Measurements from ENCODE around the gene HDAC4.

Gene HDAC4

GRCh38 chr2:239381709-239382134 is 19.1 kb downstream of the HDAC4 start:
- no peak for DNase-seq

DNA sequence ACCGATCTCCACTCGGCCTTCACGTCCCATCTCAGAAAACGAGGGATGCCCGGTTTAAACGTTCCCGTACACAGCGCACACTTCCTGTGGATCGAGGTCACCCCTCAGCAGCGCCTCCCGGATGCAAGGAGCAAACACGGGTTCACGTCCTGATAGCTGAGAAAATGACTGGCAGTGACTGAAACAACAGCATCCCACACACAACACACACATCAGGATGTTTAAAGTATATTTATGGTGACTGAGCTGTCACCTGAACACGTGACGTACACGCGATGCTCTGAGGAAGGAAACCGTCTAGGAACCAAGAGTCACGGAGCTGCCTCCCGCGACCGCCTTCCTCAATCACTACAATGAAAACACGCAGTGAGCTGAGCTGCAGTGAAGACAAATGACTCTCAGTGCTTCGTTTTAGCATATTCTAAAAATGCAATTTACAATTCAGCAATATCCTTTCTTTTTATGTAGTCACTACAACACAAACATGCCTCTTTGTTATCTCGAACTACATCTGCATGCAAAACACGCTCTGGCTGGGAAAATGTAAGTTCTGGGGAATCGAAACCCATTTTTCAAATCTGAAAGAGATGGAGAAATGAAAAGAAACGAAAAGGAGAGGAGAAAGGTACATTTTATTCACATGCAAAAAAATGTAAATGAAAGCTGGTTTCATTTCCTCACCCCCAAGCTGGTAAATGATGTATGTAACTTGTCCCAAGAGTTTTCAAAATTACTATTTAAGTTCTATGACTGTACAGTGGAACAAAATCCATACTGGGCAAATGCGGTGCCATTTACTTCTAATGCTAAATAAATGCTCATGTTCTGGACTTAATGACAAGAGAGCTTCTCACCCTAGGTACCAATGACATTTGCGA is 19.8 kb downstream of the HDAC4 start:
- DNase-seq = no peak

DNA sequence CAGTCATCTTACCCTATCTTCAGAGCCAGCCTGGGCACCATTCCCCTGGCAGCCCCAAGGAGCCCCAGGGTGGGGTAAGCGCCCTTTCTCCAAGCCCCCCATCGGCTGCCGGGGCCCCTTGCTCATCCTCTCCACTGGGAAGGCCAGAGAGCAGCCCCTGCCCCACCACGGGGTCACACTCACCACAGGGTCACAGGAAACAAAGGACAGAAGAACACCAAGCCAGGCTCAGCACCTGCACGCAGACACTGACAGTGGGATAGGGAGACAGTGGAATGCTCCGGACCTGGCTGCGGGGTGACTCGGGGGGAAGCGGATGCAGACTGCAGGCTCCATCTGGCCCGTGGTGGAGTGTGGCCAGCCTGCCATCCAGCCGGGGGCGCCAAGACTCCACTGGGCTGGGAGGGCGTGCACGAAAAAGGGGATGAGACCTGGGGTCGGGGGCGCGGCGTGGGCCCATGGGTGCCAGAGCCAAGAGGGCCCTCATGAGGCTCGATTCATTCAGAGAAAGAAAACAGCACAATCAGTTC is 21.1 kb downstream of the HDAC4 start:
- DNase-seq = no peak

DNA sequence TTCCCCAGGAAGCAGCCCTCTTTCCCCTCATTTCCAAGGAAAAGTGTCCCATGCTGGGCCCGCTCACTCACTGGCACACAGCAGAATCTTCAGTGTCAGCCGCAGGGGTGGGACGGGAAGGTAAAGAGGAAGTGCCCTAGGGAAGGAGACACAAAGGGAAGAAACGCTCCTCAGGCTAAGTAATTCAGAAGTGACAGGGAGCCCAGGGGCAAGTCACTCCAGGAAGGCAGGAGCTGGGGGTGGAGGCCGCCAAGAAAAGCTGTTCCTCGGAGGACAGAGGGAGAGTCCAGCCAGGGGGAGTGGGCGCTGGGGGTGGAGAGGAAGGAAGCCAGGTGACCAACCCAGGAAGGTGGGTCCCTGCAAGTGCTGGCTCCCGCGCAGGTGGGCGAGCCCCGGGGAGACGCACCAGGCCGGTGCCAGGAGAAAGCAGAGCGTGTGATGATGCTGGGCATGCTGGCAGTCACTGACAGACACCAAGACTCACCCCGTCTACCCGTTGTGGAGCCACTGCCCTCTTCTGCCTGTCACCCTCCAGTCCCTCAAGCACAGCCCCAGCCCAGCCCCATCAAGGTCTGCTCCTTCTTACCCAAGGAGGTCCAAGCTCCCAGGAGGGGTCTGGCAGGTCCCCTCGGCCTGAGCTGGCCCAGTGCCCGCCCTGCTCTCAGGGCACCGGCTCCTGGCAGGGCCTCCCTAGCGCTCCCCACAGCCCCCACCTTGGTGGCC is 21.7 kb downstream of the HDAC4 start:
- DNase-seq = no peak

DNA sequence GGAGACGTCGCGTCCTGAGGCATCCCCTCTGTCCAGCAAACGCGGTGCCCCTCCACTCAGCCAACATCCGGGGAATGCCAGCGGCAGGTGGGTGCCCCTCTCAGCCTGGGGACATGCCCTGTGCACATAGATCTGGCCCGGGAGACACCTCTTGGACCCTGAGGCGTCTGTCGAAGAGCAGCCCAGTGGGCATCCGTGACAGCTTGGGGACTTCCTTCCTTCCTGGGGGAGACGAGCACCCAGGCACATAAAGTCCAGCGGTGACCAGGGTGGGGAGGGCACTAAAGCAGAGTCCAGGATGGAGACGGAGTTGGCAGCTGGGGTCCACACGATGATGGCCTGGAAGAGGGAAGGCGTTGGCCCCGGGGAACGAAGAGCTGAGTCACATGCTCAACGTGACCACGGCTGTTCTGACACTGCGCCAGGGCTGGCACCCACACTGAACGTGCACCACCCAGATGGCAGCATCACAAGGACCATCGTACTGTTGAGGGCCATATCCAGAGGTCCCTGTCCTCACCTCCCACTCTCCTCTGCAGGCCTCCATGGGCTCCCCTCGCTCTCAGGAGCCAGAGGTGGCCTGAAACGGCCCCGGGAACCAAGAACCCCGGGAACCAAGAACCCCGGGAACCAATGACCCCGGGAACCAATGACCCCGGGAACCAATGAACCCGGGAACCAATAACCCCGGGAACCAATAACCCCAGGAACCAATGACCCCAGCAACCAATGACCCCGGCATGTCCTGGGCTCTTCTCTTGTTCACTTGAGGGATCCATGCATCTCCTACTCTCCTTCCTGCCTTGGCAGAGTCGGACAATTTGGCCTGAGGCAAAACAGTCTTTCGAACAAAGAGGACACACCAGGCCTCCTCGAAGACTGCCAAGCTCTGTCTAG is 22.6 kb downstream of the HDAC4 start:
- DNase-seq = no peak

GRCh38 chr2:239377591-239377990 is 23.2 kb downstream of the HDAC4 start:
- DNase-seq = no peak

DNA sequence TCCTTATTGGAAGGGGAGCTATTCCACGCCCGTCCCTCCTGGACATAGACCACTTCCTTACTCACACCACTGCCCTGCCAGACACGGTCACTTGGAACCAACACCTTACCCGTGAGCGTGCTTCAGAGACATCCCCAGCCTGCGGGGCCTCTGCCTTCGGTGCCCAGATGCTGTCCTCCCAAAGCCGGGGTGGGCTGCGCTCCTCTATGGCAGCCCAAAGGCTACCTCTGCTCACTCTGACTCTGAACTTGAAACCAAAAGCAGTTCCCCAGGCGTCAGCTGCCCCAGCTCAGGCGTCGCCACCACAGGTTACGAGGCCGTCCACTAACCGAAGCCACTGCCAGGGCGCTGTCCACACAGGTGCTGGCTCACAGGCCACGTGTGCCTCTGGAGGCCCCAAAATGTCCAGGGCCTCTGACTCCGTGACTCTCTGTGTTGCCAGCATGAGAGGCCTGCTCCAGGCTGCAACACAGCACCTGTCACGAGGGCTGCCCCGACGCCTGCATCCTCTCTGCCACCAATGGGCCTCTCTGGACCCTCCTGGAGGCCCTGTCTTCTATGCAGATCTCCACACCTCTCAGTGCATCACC is 23.8 kb downstream of the HDAC4 start:
- no peak for DNase-seq

- no peak for DNase-seq
These were observed 24.5 kb downstream of the HDAC4 start for GRCh38 chr2:239376351-239376750.

DNA sequence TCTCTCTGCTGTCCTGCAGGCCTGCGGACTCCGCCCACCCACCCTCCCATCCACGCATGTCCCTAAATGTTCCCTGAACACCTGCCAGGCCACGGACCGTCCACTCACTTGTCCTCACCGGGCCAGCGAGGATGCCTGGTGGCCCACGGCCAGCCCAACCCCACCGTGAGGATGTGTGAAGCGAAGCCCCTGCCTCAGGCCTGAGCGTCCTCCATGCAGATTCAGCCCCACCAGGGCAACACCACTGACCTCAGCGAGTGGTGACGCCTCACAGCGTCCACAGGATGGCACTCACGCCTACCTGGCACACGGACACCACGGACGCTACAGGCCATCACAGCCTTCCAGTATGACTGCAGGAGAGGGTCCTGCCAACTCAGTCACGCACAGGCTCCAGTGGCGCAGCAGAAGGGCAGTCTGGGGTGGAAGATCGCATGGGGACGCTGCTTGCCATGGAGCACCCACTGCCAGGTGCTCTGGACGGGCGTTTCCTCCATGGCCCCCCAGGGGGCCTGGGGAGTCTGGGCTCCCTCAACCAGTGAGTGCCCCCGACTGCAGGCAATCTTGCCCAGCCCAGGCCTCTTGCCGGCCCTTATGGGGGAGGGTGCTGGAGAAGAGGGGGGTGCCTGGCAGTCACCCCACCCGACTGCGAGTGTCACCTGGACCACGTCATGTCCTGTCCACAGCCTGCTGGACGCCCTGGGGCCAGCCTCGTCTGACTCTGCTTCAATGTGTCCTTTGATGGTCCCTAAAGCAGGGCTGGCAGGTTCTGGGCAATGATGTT is 25.4 kb downstream of the HDAC4 start:
- no peak for DNase-seq

GRCh38 chr2:239374896-239375277 is 25.9 kb downstream of the HDAC4 start:
- DNase-seq = no peak

DNA sequence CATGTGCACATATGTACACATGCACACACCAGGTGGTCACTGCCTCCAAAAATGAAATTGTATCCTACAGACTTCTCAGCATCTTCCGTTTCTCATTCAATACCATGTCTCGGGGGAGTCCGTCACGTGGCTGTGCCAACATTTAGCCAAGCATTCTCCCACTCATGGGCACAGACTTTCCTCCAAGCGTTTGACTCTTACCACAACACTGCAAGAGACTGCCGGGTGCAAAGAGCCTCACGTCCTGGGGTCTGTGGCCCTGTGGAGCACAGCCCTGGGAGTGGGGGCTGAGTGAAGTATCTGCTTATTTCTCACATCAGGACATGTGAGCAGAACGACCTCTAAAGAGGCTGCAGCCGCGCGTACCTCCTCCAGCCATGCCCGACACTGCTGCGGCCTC is 28.0 kb downstream of the HDAC4 start:
- no peak for DNase-seq

DNA sequence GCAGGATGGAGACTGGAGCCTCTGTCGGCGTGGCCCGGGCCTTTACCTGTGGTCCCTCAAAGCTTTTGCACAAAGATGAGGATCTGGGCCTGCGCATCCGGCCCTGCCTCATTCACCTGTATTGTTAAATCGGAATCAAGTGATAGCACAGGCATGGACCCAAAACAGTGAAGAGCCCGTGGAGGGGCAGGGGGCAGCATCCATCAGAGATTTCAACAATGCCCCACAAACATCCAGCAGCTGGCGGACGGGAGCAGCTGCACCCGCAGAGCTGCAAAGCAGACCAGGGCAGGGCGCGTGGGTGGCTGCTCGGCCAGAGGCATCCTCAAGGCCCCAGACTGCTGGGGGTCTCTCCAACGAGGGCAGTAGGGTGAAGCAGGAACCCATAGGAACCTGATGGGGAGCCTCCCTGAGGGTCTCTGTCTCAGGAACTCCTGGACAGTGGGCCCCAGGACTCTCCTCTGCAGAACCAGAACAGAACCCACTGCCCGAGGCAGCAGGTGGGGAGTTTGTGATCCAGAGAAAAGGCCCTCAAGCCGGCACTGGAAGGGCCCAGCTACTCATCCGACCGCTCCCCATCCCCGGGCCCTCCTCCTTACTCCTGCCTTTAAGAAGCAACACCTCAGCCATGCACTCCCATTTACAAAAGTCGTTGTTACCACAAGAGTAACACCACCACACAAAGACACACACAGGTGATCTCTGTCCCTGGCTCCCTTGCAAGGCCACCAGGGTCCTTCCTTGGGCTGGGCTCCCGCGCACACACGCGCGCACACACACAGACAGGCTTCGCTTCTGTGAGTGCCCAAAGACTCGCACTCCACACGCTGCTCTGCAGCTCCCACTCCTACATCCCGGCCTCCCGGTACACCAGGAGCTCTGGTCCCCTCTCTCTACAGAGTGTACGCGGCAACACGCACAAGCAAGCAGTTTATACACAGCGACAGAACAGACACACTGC is 28.8 kb downstream of the HDAC4 start:
- no peak for DNase-seq

- DNase-seq = no peak
These were observed 29.7 kb downstream of the HDAC4 start for GRCh38 chr2:239370876-239371725.

DNA sequence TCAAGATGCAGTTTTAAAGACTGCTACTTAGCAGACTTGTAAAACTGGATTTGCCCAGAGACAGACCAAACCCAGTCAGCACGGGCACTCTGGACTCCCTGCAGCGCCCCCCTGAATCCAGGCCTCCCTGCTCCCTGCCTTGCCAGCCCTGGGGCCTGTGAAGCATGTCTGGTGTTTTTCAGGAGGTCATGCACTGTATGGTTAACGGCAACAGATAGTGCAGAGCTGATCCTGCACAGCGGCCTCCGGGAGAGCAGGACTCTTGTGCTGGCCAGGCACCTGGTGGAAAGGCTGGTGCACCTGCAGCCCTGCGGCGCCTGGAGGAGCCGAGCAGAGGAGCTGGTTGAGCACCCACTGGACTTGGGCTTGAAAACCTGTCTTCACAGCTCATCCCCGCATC is 30.4 kb downstream of the HDAC4 start:
- DNase-seq = no peak

DNA sequence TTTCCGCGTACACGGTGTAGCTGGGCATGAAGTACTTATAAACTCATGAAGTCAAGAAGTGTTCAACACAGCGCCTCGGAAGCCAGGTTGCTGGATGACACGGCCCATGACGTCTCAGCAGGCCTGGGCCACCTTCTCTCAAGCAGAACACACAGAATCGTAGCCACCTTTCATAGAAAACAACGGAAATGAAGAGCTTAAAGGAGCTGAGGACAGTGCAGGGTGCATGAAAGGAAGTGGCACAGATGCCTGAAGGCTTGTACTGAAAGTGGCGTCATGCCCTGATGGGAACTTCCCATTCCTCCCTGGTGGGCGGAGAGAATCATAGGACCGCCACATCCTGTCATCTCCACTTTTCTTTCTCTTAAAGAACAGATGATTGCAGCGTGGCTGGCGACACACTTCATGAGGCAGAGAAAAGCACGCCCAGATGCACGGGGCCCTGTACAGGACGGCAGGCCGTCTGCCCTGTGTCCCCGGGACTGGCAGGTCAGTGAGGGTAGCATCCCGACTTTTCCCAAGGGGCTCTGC is 31.1 kb downstream of the HDAC4 start:
- DNase-seq = no peak

- no peak for DNase-seq
These were observed 31.8 kb downstream of the HDAC4 start for GRCh38 chr2:239368906-239369552.

DNA sequence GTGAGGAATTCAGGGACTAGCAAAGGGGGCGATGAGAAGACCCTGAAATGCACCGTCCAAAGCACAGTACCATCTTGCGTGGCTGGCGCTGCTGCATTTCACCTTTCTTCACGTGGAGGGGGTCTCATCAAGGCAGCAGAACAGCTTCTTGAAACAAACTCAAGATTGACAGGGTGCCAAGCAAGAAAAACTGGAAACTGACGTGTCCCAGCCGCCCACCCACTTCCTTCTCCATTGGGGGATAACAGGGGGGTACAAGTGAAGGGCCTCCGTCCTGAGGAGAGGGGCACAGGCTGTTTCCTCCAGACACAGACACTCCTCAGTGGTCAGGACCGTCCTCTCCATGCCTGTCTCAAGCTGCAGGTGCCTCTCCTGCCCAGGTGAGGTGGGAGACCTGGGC is 32.5 kb downstream of the HDAC4 start:
- DNase-seq = no peak

GRCh38 chr2:239366740-239367139 is 34.1 kb downstream of the HDAC4 start:
- no peak for DNase-seq

Data from T1000 (cell line).